ENCODE measurements around the gene PTPRZ1.

- TF ChIP-seq SPI1 (IDR thresholded peaks at IDR 0.05; ENCODE audit: low read depth, low read length) (no peak), POLR2A (IDR thresholded peaks at IDR 0.05; ENCODE audit: low read depth, low read length) (no peak)
Measured at GRCh38 chr7:122072924-122073599, 200.1 kb downstream of the PTPRZ1 start.

Measured in GM12891 (cell line).